ENCODE data around the gene TLL1. TPM values are rescaled to one million over a fixed set of nuclear protein-coding genes. Genes with fewer than 3 reads are reported as not detected.

The TLL1 gene
- polyA plus RNA-seq, 2 of the 4 experiments (the other 2 are of a cell fraction) = 0.01 to 0.13 TPM

- ATAC-seq (no peak; a peak in 1 of 6 replicates), FAIRE-seq (no peak), DNase-seq (ENCODE audit: low read depth in 1 of 2, low spot score in 1 of 2) (peak; percentile 6 to 10)
- Histone ChIP-seq H3K4me3 (no peak overlapping the region), H3K9me3 (no peaks in the 10 kb centered on the region), H3K27ac (no peak overlapping the region), H3K4me1 (no peaks in the 10 kb centered on the region), H3K4me2 (peak overlapping the region; percentile 30; the same call in 1 of the 3 replicates)
- 14% methylated on average over 6 of the region's 6 CpGs for WGBS (ENCODE audit: missing lambda C conversion rate)
- POLR2A ChIA-PET = no interaction called here
- no peak for TF ChIP-seq EP300 (IDR thresholded peaks at IDR 0.05)
- CTCF ChIA-PET = no interaction called here
Observed at GRCh38 chr4:165905405-165906027, 32.5 kb downstream of the TLL1 start.

GRCh38 chr4:165906272-165906671 is 33.2 kb downstream of the TLL1 start:
- POLR2A ChIA-PET = no interaction called here
- no peak overlapping the region for H3K4me2 ChIP-seq
- ATAC-seq (no peak), DNase-seq (ENCODE audit: low read depth in 1 of 2, low spot score in 1 of 2) (no peak), FAIRE-seq (no peak)
- no peaks in the 10 kb centered on the region for H3K9me3 ChIP-seq
- CTCF ChIA-PET = no interaction called here
- no peak overlapping the region for H3K4me3 ChIP-seq
- TF ChIP-seq CBX2 (IDR thresholded peaks at IDR 0.05; ENCODE audit: borderline replicate concordance, low read depth) = no peak
- no peak for TF ChIP-seq CBX8 (IDR thresholded peaks at IDR 0.05)
- no peak for TF ChIP-seq GATA3 (IDR thresholded peaks at IDR 0.05; ENCODE audit: borderline replicate concordance)
- no peak for TF ChIP-seq MYC (IDR thresholded peaks at IDR 0.05; ENCODE audit: borderline replicate concordance, low read length)
- TF ChIP-seq PHF8 (IDR thresholded peaks at IDR 0.05; ENCODE audit: borderline replicate concordance, low read depth) = no peak
- no peak for TF ChIP-seq JUNB (IDR thresholded peaks at IDR 0.05)
- TF ChIP-seq RAD21 (conservative IDR thresholded peaks at IDR 0.05 in 1 of 2, IDR thresholded peaks at IDR 0.05 in 1 of 2) = no peak
- TF ChIP-seq POLR2A (IDR thresholded peaks at IDR 0.05; ENCODE audit: low read length) = no peak
- no peak for TF ChIP-seq HDAC2 (IDR thresholded peaks at IDR 0.05)
- no peak for TF ChIP-seq NR3C1 (IDR thresholded peaks at IDR 0.05)
- no peak for TF ChIP-seq HEYL (CRISPR knock-in tag; IDR thresholded peaks at IDR 0.05)
- TF ChIP-seq HOXA7 (CRISPR knock-in tag; IDR thresholded peaks at IDR 0.05) = no peak
- TF ChIP-seq POLR2AphosphoS2 (conservative IDR thresholded peaks at IDR 0.05; ENCODE audit: low read length) = no peak
- TF ChIP-seq EP300 (IDR thresholded peaks at IDR 0.05) = no peak
- no peak for TF ChIP-seq CEBPB (IDR thresholded peaks at IDR 0.05)
- no peak for TF ChIP-seq KDM1A (IDR thresholded peaks at IDR 0.05; ENCODE audit: low read depth)
- TF ChIP-seq BHLHE40 (IDR thresholded peaks at IDR 0.05; ENCODE audit: low read depth, low read length) = no peak
- TF ChIP-seq REST (IDR thresholded peaks at IDR 0.05) = no peak
- no peak for TF ChIP-seq BCL3 (IDR thresholded peaks at IDR 0.05)
- H3K27ac ChIP-seq = no peak overlapping the region
- H3K4me1 ChIP-seq = no peaks in the 10 kb centered on the region
- 41% methylated on average over 1 of the region's 1 CpG for WGBS (ENCODE audit: missing lambda C conversion rate)

GRCh38 chr4:165909947-165910346 is 36.9 kb downstream of the TLL1 start:
- Histone ChIP-seq H3K4me3 (no peak overlapping the region), H3K4me2 (no peak overlapping the region), H3K27ac (no peak overlapping the region), H3K4me1 (no peaks in the 10 kb centered on the region), H3K9me3 (no peaks in the 10 kb centered on the region)
- FAIRE-seq = no peak
- ChIA-PET CTCF (no interaction called here), POLR2A (no interaction called here)
- no peak for DNase-seq (ENCODE audit: low read depth in 1 of 2, low spot score in 1 of 2)
- no peak for ATAC-seq
- WGBS (ENCODE audit: missing lambda C conversion rate) = 49% methylated on average over 2 of the region's 2 CpGs
- TF ChIP-seq MAX (IDR thresholded peaks at IDR 0.05) (no peak), MAZ (IDR thresholded peaks at IDR 0.05; ENCODE audit: borderline replicate concordance, low read depth, low read length) (no peak), CEBPB (IDR thresholded peaks at IDR 0.05) (no peak), MAFK (IDR thresholded peaks at IDR 0.05; ENCODE audit: partially characterized antibody) (no peak), RFX5 (IDR thresholded peaks at IDR 0.05) (no peak), POLR2A (IDR thresholded peaks at IDR 0.05; ENCODE audit: low read length) (no peak), ZFP36 (IDR thresholded peaks at IDR 0.05; ENCODE audit: borderline replicate concordance, partially characterized antibody) (no peak), GATA3 (IDR thresholded peaks at IDR 0.05; ENCODE audit: borderline replicate concordance) (no peak), NPAS2 (CRISPR knock-in tag; IDR thresholded peaks at IDR 0.05; ENCODE audit: borderline replicate concordance) (no peak), ATOH8 (CRISPR knock-in tag; IDR thresholded peaks at IDR 0.05; ENCODE audit: low read depth) (no peak), HES2 (IDR thresholded peaks at IDR 0.05) (no peak), E2F6 (IDR thresholded peaks at IDR 0.05; ENCODE audit: borderline replicate concordance, low read depth) (no peak), KDM1A (IDR thresholded peaks at IDR 0.05; ENCODE audit: low read depth) (no peak), ESRRA (IDR thresholded peaks at IDR 0.05; ENCODE audit: borderline replicate concordance, low read length) (no peak), CBX2 (IDR thresholded peaks at IDR 0.05; ENCODE audit: borderline replicate concordance, low read depth) (no peak), NFE2L2 (conservative IDR thresholded peaks at IDR 0.05; ENCODE audit: low read length) (no peak)

Data from A549 (cell line).